ENCODE measurements around the gene IL7R. TPM values are rescaled to one million over a fixed set of nuclear protein-coding genes. Genes with fewer than 3 reads are reported as not detected.

The IL7R gene
- total RNA-seq, 2 experiments from 2014 or later: 136 to 142 TPM

- H3K27ac Mint-ChIP-seq: peak overlapping the region; percentile 91
These were observed 23.9 kb upstream of the IL7R start for GRCh38 chr5:35832762-35833161.

GRCh38 chr5:35833224-35833623, 23.5 kb upstream of the IL7R start:
- peaks cover 5% of the 10 kb centered on the region for H3K9me3 Mint-ChIP-seq
- H3K27ac Mint-ChIP-seq: peak overlapping the region; percentile 91
- no peak for ATAC-seq

More at GRCh38 chr5:35832762-35833161, 23.9 kb upstream of the IL7R start:
- Mint-ChIP-seq H3K9me3 (peaks cover 5% of the 10 kb centered on the region), H3K36me3 (ENCODE audit: low read depth) (peaks cover 14% of the 10 kb centered on the region), H3K4me1 (ENCODE audit: low read depth) (peaks cover 86% of the 10 kb centered on the region), H3K27me3 (no peaks in the 10 kb centered on the region), H3K4me3 (peak overlapping the region; percentile 45)
- intact Hi-C loops (cut with micrococcal nuclease): loop anchor here (2.0 kb wide), 1 partner anchor 20 kb away; no protein-coding TSS in a partner anchor
- ATAC-seq (peak; percentile 34), DNase-seq (no peak)
- CTCF ChIA-PET: interaction anchor here (1.0 to 1.5 kb wide), 9 partner anchors 10 to 182 kb away, joined by 3 to 13 read pairs (median 5); no protein-coding TSS in a partner anchor
- POLR2A ChIA-PET: interaction anchor here (0.7 to 3.3 kb wide), 14 partner anchors 11 to 94 kb away, joined by 3 to 33 read pairs (median 5); partner anchors contain the start of gene IL7R
- TF ChIP-seq CTCF (IDR thresholded peaks at IDR 0.05): no peak

GRCh38 chr5:35835796-35836742, 20.6 kb upstream of the IL7R start:
- intact Hi-C loops (cut with micrococcal nuclease): no loop called here
- DNase-seq (no peak), ATAC-seq (peak; percentile 48)
- no peak for TF ChIP-seq CTCF (IDR thresholded peaks at IDR 0.05)
- Mint-ChIP-seq H3K27ac (peak overlapping the region; percentile 91), H3K36me3 (ENCODE audit: low read depth) (peaks cover 29% of the 10 kb centered on the region), H3K4me3 (peak overlapping the region; percentile 69), H3K4me1 (ENCODE audit: low read depth) (peaks cover 88% of the 10 kb centered on the region), H3K27me3 (no peaks in the 10 kb centered on the region), H3K9me3 (peaks cover 10% of the 10 kb centered on the region)
- POLR2A ChIA-PET: interaction anchor here (0.8 to 3.3 kb wide), 7 partner anchors 14 to 364 kb away, joined by 3 to 81 read pairs (median 17); partner anchors contain the start of gene IL7R
- CTCF ChIA-PET: interaction anchor here (0.7 to 2.0 kb wide), 8 partner anchors 9 to 185 kb away, joined by 3 to 6 read pairs (median 4); no protein-coding TSS in a partner anchor

More at GRCh38 chr5:35833224-35833623, 23.5 kb upstream of the IL7R start:
- ChIA-PET CTCF (interaction anchor here (0.7 to 1.5 kb wide), 10 partner anchors 11 to 182 kb away, joined by 3 to 13 read pairs (median 4); no protein-coding TSS in a partner anchor), POLR2A (interaction anchor here (0.6 to 3.3 kb wide), 16 partner anchors 11 to 918 kb away, joined by 3 to 33 read pairs (median 5); partner anchors contain the start of genes BRIX1, IL7R and RAD1)
- Mint-ChIP-seq H3K4me3 (peak overlapping the region; percentile 45), H3K4me1 (ENCODE audit: low read depth) (peaks cover 86% of the 10 kb centered on the region), H3K36me3 (ENCODE audit: low read depth) (peaks cover 14% of the 10 kb centered on the region), H3K27me3 (no peaks in the 10 kb centered on the region)
- no peak for TF ChIP-seq CTCF (IDR thresholded peaks at IDR 0.05)
- intact Hi-C loops (cut with micrococcal nuclease): loop anchor here (2.0 kb wide), 1 partner anchor 20 kb away; no protein-coding TSS in a partner anchor
- no peak for DNase-seq

- Mint-ChIP-seq H3K27me3 (no peaks in the 10 kb centered on the region), H3K9me3 (peaks cover 14% of the 10 kb centered on the region), H3K4me3 (peak overlapping the region; percentile 37), H3K36me3 (ENCODE audit: low read depth) (peaks cover 30% of the 10 kb centered on the region), H3K4me1 (ENCODE audit: low read depth) (peaks cover 72% of the 10 kb centered on the region), H3K27ac (peak overlapping the region; percentile 91)
- no peak for TF ChIP-seq CTCF (IDR thresholded peaks at IDR 0.05)
- DNase-seq (peak; percentile 78), ATAC-seq (peak; percentile 75)
- intact Hi-C loops (cut with micrococcal nuclease): no loop called here
- ChIA-PET POLR2A (interaction anchor here (0.6 to 3.1 kb wide), 8 partner anchors 13 to 64 kb away, joined by 3 to 81 read pairs (median 5); partner anchors contain the start of gene IL7R), CTCF (interaction anchor here (1.0 to 1.8 kb wide), 2 partner anchors 60 to 188 kb away, joined by 3 to 8 read pairs; no protein-coding TSS in a partner anchor)
These were observed 18.2 kb upstream of the IL7R start for GRCh38 chr5:35838370-35839042.
